ENCODE measurements around the gene TTC39C.

Gene TTC39C

GRCh38 chr18:23998820-23999219, 15.7 kb upstream of the TTC39C start:
- no peak for TF ChIP-seq FOXP2 (optimal IDR thresholded peaks at IDR 0.05; ENCODE audit: control extremely low read depth, extremely low read length, insufficient read depth)
- TF ChIP-seq EZH2 (IDR thresholded peaks at IDR 0.05): no peak
- no peak for TF ChIP-seq POLR2AphosphoS5 (IDR thresholded peaks at IDR 0.05; ENCODE audit: borderline replicate concordance, low read depth, low read length)
- H3K27ac ChIP-seq: no peak overlapping the region
- no peak overlapping the region for H3K4me3 ChIP-seq
- H3K9ac ChIP-seq (ENCODE audit: insufficient read length): no peak overlapping the region
- no peaks in the 10 kb centered on the region for H3K9me3 ChIP-seq (ENCODE audit: low read depth, low read length)
- no peaks in the 10 kb centered on the region for H3K36me3 ChIP-seq (ENCODE audit: insufficient read depth, low read length)
- DNase-seq (ENCODE audit: low read depth, low spot score): no peak

GRCh38 chr18:24000613-24001490, 13.7 kb upstream of the TTC39C start:
- no peak overlapping the region for H3K27ac ChIP-seq
- TF ChIP-seq EZH2 (IDR thresholded peaks at IDR 0.05): no peak
- no peak for TF ChIP-seq FOXP2 (optimal IDR thresholded peaks at IDR 0.05; ENCODE audit: control extremely low read depth, extremely low read length, insufficient read depth)
- TF ChIP-seq POLR2AphosphoS5 (IDR thresholded peaks at IDR 0.05; ENCODE audit: borderline replicate concordance, low read depth, low read length): no peak
- no peaks in the 10 kb centered on the region for H3K36me3 ChIP-seq (ENCODE audit: insufficient read depth, low read length)
- DNase-seq (ENCODE audit: low read depth, low spot score): no peak
- H3K9ac ChIP-seq (ENCODE audit: insufficient read length): no peak overlapping the region
- H3K4me3 ChIP-seq: no peak overlapping the region
- H3K9me3 ChIP-seq (ENCODE audit: low read depth, low read length): no peaks in the 10 kb centered on the region

DNA sequence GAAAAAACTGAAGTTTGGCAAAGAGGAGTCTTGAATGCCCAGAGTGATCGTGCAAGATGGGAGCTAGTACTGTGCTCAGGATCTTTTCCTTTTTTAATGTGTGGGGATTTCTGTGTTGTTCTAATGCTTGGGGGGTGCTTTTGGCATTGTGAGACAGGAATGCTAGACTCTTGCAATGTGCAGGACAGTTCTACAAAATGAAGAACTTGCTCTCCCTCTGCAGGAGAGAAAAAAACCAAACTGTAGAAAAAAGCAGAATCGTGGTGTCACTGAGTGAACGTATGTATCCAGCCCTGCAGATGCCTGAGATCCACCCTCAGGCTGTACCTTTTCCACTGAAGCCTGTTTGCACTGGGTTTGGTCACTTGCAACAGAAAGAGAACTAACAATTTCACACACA, 12.1 kb upstream of the TTC39C start:
- Histone ChIP-seq H3K9me3 (ENCODE audit: low read depth, low read length) (no peaks in the 10 kb centered on the region), H3K4me3 (no peak overlapping the region), H3K36me3 (ENCODE audit: insufficient read depth, low read length) (no peaks in the 10 kb centered on the region), H3K27ac (no peak overlapping the region), H3K9ac (ENCODE audit: insufficient read length) (no peak overlapping the region)
- no peak for TF ChIP-seq POLR2AphosphoS5 (IDR thresholded peaks at IDR 0.05; ENCODE audit: borderline replicate concordance, low read depth, low read length)
- TF ChIP-seq FOXP2 (optimal IDR thresholded peaks at IDR 0.05; ENCODE audit: control extremely low read depth, extremely low read length, insufficient read depth): no peak
- TF ChIP-seq EZH2 (IDR thresholded peaks at IDR 0.05): no peak
- no peak for DNase-seq (ENCODE audit: low read depth, low spot score)

DNA sequence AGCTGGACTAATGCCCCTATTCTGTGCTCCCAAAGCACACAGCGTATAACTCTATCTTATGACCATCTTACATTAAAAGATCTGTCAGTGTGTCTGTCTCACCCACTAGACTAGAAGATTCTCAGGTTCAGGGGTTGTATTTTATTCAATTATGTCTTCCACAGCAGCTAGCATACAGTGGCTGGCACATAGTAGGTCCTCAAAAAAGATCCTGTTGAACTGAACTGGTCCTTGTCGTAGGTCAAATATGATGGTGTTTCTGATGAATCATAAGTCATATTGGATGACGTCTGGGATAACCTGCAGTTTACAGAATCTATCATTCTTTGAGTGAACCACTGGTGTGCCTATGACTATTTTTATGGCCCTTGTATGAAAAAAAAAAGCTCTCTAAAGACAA, 11.3 kb upstream of the TTC39C start:
- TF ChIP-seq POLR2AphosphoS5 (IDR thresholded peaks at IDR 0.05; ENCODE audit: borderline replicate concordance, low read depth, low read length) (no peak), EZH2 (IDR thresholded peaks at IDR 0.05) (no peak), FOXP2 (optimal IDR thresholded peaks at IDR 0.05; ENCODE audit: control extremely low read depth, extremely low read length, insufficient read depth) (no peak)
- no peaks in the 10 kb centered on the region for H3K9me3 ChIP-seq (ENCODE audit: low read depth, low read length)
- no peak for DNase-seq (ENCODE audit: low read depth, low spot score)
- H3K9ac ChIP-seq (ENCODE audit: insufficient read length): no peak overlapping the region
- H3K4me3 ChIP-seq: no peak overlapping the region
- H3K27ac ChIP-seq: no peak overlapping the region
- H3K36me3 ChIP-seq (ENCODE audit: insufficient read depth, low read length): no peaks in the 10 kb centered on the region

DNA sequence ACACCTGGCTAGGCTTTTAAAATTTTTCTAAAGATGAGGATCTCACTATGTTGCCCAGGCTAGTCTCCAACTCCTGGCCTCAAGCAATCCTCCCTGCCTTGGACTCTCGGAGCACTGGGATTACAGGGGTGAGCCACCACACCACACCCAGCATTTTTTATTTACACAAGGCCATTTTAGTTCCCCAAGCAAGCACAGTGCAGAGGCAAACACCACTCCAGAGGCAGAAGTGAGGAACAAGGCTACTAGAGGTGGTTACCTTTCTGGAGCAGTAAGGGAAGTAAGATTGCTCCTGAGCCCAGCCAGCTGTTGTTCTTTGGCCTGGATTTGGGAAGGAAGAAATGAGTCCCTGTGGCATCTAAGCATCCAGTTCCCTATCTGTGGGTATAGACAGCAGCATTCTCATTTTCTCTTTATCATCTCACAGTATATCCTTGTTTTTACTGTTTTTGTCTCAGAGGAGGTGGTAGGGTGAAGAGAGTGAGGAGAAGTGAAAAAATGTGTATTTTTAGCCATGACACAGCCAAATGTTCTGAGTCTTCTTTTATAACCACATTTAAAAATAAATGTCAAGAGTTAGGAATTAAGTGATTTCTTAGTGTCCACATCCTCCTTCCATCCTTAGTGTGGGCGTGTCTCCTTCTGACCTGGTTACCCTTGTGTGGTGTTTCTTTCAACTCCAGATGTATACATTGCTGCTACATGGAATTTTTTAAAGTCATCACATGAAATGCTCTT, 10.5 kb upstream of the TTC39C start:
- TF ChIP-seq POLR2AphosphoS5 (IDR thresholded peaks at IDR 0.05; ENCODE audit: borderline replicate concordance, low read depth, low read length): no peak

DNA sequence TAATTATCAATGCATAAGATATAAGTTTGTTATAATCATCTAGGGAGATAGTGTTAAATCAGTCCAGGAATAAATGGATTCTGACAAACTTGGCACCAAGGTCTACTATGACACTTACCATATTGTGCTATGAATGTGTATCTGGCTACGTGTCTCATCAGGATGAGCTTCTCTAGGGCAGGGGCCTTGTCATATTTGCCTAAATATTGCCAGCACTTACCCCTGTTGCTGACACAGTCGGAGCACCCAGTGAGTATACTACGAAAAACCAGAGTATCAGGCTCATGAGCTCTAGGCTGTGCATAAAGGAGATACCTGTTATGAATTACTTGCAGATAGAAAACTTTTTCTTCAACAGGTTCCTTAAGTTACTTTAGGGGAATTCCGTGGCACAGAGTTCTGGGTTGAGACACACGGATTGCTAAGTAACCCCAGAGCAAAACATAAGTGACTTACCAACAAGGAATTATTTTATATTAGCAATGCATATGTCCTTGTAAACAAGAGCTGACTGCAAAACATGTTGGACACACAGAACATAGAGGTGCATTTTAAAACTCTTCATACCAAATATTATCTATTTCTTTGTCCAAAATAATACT, 7.7 kb upstream of the TTC39C start:
- no peak for DNase-seq (ENCODE audit: low read depth, low spot score)
- Histone ChIP-seq H3K9ac (ENCODE audit: insufficient read length) (no peak overlapping the region), H3K27ac (no peak overlapping the region), H3K4me3 (no peak overlapping the region), H3K36me3 (ENCODE audit: insufficient read depth, low read length) (no peaks in the 10 kb centered on the region), H3K9me3 (ENCODE audit: low read depth, low read length) (no peaks in the 10 kb centered on the region)
- TF ChIP-seq POLR2AphosphoS5 (IDR thresholded peaks at IDR 0.05; ENCODE audit: borderline replicate concordance, low read depth, low read length): no peak
- TF ChIP-seq EZH2 (IDR thresholded peaks at IDR 0.05): no peak
- TF ChIP-seq FOXP2 (optimal IDR thresholded peaks at IDR 0.05; ENCODE audit: control extremely low read depth, extremely low read length, insufficient read depth): no peak

More for the DNA sequence above, 10.5 kb upstream of the TTC39C start:
- Histone ChIP-seq H3K9ac (ENCODE audit: insufficient read length) (no peak overlapping the region), H3K36me3 (ENCODE audit: insufficient read depth, low read length) (no peaks in the 10 kb centered on the region), H3K27ac (no peak overlapping the region), H3K4me3 (no peak overlapping the region), H3K9me3 (ENCODE audit: low read depth, low read length) (no peaks in the 10 kb centered on the region)
- DNase-seq (ENCODE audit: low read depth, low spot score): no peak

GRCh38 chr18:24009246-24009645, 5.3 kb upstream of the TTC39C start:
- Histone ChIP-seq H3K36me3 (ENCODE audit: insufficient read depth, low read length) (no peaks in the 10 kb centered on the region), H3K9ac (ENCODE audit: insufficient read length) (no peak overlapping the region), H3K9me3 (ENCODE audit: low read depth, low read length) (no peaks in the 10 kb centered on the region), H3K27ac (no peak overlapping the region), H3K4me3 (no peak overlapping the region)
- no peak for DNase-seq (ENCODE audit: low read depth, low spot score)
- no peak for TF ChIP-seq POLR2AphosphoS5 (IDR thresholded peaks at IDR 0.05; ENCODE audit: borderline replicate concordance, low read depth, low read length)

GRCh38 chr18:24009651-24010333, 4.8 kb upstream of the TTC39C start:
- no peak for DNase-seq (ENCODE audit: low read depth, low spot score)
- Histone ChIP-seq H3K9me3 (ENCODE audit: low read depth, low read length) (no peaks in the 10 kb centered on the region), H3K27ac (no peak overlapping the region), H3K36me3 (ENCODE audit: insufficient read depth, low read length) (no peaks in the 10 kb centered on the region), H3K9ac (ENCODE audit: insufficient read length) (no peak overlapping the region), H3K4me3 (no peak overlapping the region)
- no peak for TF ChIP-seq FOXP2 (optimal IDR thresholded peaks at IDR 0.05; ENCODE audit: control extremely low read depth, extremely low read length, insufficient read depth)
- no peak for TF ChIP-seq POLR2AphosphoS5 (IDR thresholded peaks at IDR 0.05; ENCODE audit: borderline replicate concordance, low read depth, low read length)
- no peak for TF ChIP-seq EZH2 (IDR thresholded peaks at IDR 0.05)

Measured in SK-N-MC (cell line).